Activated naive CD8-positive, alpha-beta T cell treated with anti-CD3 and anti-CD28 coated beads, Interleukin-2, amount 10 ng/mL, durations not matched to agents 7 days and 5 days (primary cell): ENCODE measurements around the gene NTMT1. TPM values are rescaled to one million over a fixed set of nuclear protein-coding genes. Genes with fewer than 3 reads are reported as not detected.
"Not testable (repeated sequence)": the region's sequence is repeated elsewhere in the genome, so short reads cannot be mapped to it uniquely, and the experiment has no call there.

Experiments used
- ATAC-seq: fragments of 150-1000 bp; cut with Tn5 transposase; one replicate; pipeline ENCODE4 v1.10.0; 2021; ENCODE audit warnings: low read depth, moderate library complexity
- POLR2A ChIA-PET: fragments of 350-600 bp; sonication (Branson Sonifier 250); formaldehyde crosslinking; loops from one replicate; lab custom pipeline; 2021; ENCODE audit warnings: antibody characterized with exemption; lab: Charles Lee
- DNase-seq: peaks from one replicate; pipeline ENCODE4 v3.0.0; 2021
- H3K27ac Mint-ChIP-seq: one replicate; pipeline ENCODE4 v1.8.0; 2022; ENCODE audit warnings: mild to moderate bottlenecking, mixed read lengths
- H3K27me3 Mint-ChIP-seq: one replicate; pipeline ENCODE4 v1.8.0; 2022; ENCODE audit warnings: mild to moderate bottlenecking, moderate library complexity, mixed read lengths
- H3K36me3 Mint-ChIP-seq: one replicate; pipeline ENCODE4 v1.8.0; 2021; ENCODE audit warnings: mild to moderate bottlenecking, mixed read lengths
- H3K4me1 Mint-ChIP-seq: one replicate; pipeline ENCODE4 v1.8.0; 2021; ENCODE audit warnings: mixed read lengths
- H3K4me3 Mint-ChIP-seq: one replicate; pipeline ENCODE4 v1.8.0; 2022; ENCODE audit warnings: mild to moderate bottlenecking, moderate library complexity, mixed read lengths
- H3K9me3 Mint-ChIP-seq: one replicate; pipeline ENCODE4 v1.8.0; 2021; ENCODE audit warnings: mixed read lengths
- total RNA-seq, 2 experiments: library from RNA; stranded (reverse); gene quantifications; one replicate each; pipeline ENCODE4 v1.2.3, GENCODE V29; 2021

The NTMT1 gene
- total RNA-seq, 2 experiments from 2014 or later: 30.1 to 34.9 TPM

- H3K27me3 Mint-ChIP-seq: no peaks in the 10 kb centered on the region
- no peaks in the 10 kb centered on the region for H3K9me3 Mint-ChIP-seq
- H3K36me3 Mint-ChIP-seq: no peaks in the 10 kb centered on the region
- H3K4me3 Mint-ChIP-seq: no peak overlapping the region
- H3K27ac Mint-ChIP-seq: no peak overlapping the region
- ATAC-seq (no peak), DNase-seq (no peak)
- peaks cover 3% of the 10 kb centered on the region for H3K4me1 Mint-ChIP-seq
- POLR2A ChIA-PET: no interaction called here
Observed at GRCh38 chr9:129648092-129648763, 22.3 kb downstream of the NTMT1 start.

GRCh38 chr9:129648764-129649115 is 22.8 kb downstream of the NTMT1 start:
- POLR2A ChIA-PET: no interaction called here
- no peaks in the 10 kb centered on the region for H3K9me3 Mint-ChIP-seq
- H3K36me3 Mint-ChIP-seq: no peaks in the 10 kb centered on the region
- peaks cover 3% of the 10 kb centered on the region for H3K4me1 Mint-ChIP-seq
- H3K27ac Mint-ChIP-seq: no peak overlapping the region
- H3K4me3 Mint-ChIP-seq: no peak overlapping the region
- DNase-seq (no peak), ATAC-seq (no peak)
- peaks cover under 1% of the 10 kb centered on the region for H3K27me3 Mint-ChIP-seq

- H3K9me3 Mint-ChIP-seq: no peaks in the 10 kb centered on the region
- no peaks in the 10 kb centered on the region for H3K36me3 Mint-ChIP-seq
- no peak for ATAC-seq
- no peak for DNase-seq
- peaks cover 7% of the 10 kb centered on the region for H3K27me3 Mint-ChIP-seq
- no peak overlapping the region for H3K4me3 Mint-ChIP-seq
- POLR2A ChIA-PET: no interaction called here
- peaks cover 3% of the 10 kb centered on the region for H3K4me1 Mint-ChIP-seq
- H3K27ac Mint-ChIP-seq: peak overlapping the region; percentile 19
Observed at GRCh38 chr9:129649726-129650679, 24.0 kb downstream of the NTMT1 start.

DNA sequence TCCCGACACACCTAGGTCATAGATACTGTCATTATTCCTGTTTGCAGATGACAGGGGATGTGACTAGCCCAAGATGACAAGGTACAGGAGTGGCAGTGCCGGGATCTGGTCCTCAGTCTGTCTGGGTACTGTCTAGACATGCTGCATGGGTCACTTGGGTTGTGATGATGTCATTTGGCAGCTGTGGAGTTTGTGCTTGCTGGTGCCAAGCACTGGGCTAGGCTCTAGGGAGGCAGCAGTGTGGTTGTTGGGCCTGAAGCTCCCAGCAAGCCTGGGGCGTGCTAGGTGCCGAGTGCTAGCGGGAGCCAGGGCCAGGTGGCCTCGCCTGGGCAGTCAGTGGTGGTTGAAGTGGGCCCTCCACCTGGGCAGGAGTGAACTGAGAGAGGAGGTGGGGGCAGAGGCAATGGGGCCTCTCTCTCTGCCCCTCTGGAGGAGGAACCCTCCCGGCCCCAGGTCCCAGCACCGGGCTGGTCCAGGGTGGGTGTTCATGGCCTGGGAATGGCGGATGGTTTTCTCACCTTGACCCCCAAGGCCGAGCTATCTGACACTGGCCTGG is 24.8 kb downstream of the NTMT1 start:
- DNase-seq (no peak), ATAC-seq (no peak)
- Mint-ChIP-seq H3K4me1 (peaks cover 3% of the 10 kb centered on the region), H3K27ac (no peak overlapping the region), H3K27me3 (peaks cover 7% of the 10 kb centered on the region), H3K36me3 (no peaks in the 10 kb centered on the region), H3K4me3 (no peak overlapping the region), H3K9me3 (no peaks in the 10 kb centered on the region)
- POLR2A ChIA-PET: interaction anchor here (0.6 kb wide), 1 partner anchor 233 kb away, joined by 4 read pairs; no protein-coding TSS in a partner anchor

DNA sequence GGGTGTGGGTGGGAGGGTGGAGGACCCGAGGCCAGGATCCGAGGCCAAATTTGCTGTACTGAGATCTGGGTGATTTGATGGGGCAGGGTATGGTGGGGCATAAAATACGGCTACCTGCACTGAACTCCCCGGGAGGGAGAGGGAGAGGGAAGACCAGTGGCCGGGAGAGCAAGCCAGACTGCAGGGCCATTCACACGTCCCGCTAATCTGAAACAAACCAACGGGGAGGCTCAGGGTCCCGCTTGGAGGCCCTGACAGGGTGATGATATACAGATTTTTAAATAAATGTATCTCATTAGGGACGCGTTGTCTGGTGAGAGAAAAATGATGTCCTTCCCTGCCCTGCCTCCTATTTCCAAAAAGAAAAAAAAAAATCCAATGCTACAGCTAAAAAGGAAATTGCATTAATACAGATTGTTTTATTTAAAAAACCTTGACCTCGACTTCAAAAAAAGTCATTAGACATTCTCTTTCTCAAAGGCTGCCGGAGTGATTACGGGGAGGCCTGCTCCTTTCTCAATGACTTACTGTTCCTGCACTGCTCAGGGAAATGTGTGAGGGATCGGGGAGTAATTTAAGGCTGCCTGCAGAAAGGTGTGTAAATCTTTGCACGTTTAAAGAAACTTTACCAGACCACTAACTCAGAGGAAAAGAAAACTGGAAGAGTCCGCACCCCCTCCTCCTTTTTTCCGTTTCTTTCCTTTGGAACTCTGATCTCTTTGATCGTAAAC is 28.0 kb downstream of the NTMT1 start:
- no peaks in the 10 kb centered on the region for H3K36me3 Mint-ChIP-seq
- no peak overlapping the region for H3K27ac Mint-ChIP-seq
- no peak for DNase-seq
- peaks cover 9% of the 10 kb centered on the region for H3K27me3 Mint-ChIP-seq
- H3K4me3 Mint-ChIP-seq: no peak overlapping the region
- no peak for ATAC-seq
- H3K9me3 Mint-ChIP-seq: no peaks in the 10 kb centered on the region
- POLR2A ChIA-PET: no interaction called here
- peaks cover 3% of the 10 kb centered on the region for H3K4me1 Mint-ChIP-seq

- no peak for ATAC-seq
- Mint-ChIP-seq H3K4me1 (peaks cover 3% of the 10 kb centered on the region), H3K27ac (no peak overlapping the region), H3K4me3 (no peak overlapping the region), H3K9me3 (no peaks in the 10 kb centered on the region), H3K36me3 (no peaks in the 10 kb centered on the region), H3K27me3 (peaks cover 9% of the 10 kb centered on the region)
- no peak for DNase-seq
- POLR2A ChIA-PET: no interaction called here
Observed at GRCh38 chr9:129654554-129655040, 28.6 kb downstream of the NTMT1 start.

DNA sequence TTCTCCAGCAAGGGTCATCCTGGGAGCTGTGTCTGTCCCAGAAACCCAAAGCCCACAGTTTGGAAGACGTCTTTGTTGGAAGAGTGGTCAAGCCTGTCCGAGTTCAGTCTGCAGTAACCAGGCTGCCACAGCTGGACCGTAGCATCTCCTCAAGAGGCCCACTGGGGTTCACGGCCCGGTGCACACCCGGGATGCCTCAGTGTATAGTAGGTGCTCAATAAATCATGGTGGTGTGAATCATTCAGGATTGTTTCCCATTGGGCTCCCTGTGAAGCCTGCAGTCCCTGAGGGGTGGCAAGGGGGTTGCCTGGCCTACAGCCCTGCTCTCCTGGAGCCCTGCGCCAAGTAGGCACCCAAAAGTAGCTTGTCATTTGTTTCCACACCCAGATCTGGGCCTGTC is 29.2 kb downstream of the NTMT1 start:
- H3K27ac Mint-ChIP-seq: no peak overlapping the region
- ATAC-seq: no peak
- no peaks in the 10 kb centered on the region for H3K36me3 Mint-ChIP-seq
- DNase-seq: no peak
- H3K4me1 Mint-ChIP-seq: peaks cover 1% of the 10 kb centered on the region
- no peaks in the 10 kb centered on the region for H3K9me3 Mint-ChIP-seq
- H3K4me3 Mint-ChIP-seq: no peak overlapping the region
- peaks cover 9% of the 10 kb centered on the region for H3K27me3 Mint-ChIP-seq
- POLR2A ChIA-PET: no interaction called here

- Mint-ChIP-seq H3K27ac (no peak overlapping the region), H3K36me3 (no peaks in the 10 kb centered on the region), H3K4me1 (no peaks in the 10 kb centered on the region), H3K27me3 (peaks cover 9% of the 10 kb centered on the region), H3K4me3 (no peak overlapping the region), H3K9me3 (no peaks in the 10 kb centered on the region)
- ATAC-seq: no peak
- POLR2A ChIA-PET: no interaction called here
- no peak for DNase-seq
Observed at GRCh38 chr9:129655696-129656095, 29.7 kb downstream of the NTMT1 start.

- POLR2A ChIA-PET: no interaction called here
- Mint-ChIP-seq H3K4me3 (no peak overlapping the region), H3K27ac (no peak overlapping the region), H3K27me3 (peaks cover 15% of the 10 kb centered on the region), H3K4me1 (no peaks in the 10 kb centered on the region), H3K36me3 (no peaks in the 10 kb centered on the region), H3K9me3 (no peaks in the 10 kb centered on the region)
- ATAC-seq (no peak), DNase-seq (no peak)
Observed at GRCh38 chr9:129656795-129657390, 30.9 kb downstream of the NTMT1 start.

DNA sequence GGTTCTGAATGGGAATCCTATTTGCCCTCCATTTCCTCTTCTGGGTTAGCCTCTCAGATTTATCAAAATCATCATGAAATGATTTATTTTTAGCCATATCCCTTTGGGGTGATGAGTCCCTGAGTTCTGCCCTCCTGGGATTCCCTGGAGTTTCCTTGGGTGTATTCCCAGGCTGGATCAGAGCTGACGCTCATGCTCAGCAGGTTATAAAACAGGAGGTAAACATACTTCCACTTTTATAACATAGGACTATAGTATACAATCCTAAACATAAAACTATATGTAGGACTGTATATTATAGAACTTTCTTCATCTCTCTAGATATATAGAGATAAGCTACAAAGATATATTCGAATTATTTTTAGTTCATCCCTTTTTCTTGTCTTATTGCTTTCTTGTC is 35.1 kb downstream of the NTMT1 start:
- Mint-ChIP-seq H3K27ac (no peak overlapping the region), H3K4me1 (peaks cover 6% of the 10 kb centered on the region), H3K4me3 (no peak overlapping the region), H3K36me3 (no peaks in the 10 kb centered on the region), H3K9me3 (no peaks in the 10 kb centered on the region), H3K27me3 (peaks cover 30% of the 10 kb centered on the region)
- POLR2A ChIA-PET: no interaction called here
- DNase-seq (no peak), ATAC-seq (no peak)

GRCh38 chr9:129662239-129662638 is 36.3 kb downstream of the NTMT1 start:
- DNase-seq, ATAC-seq: not testable (repeated sequence)

DNA sequence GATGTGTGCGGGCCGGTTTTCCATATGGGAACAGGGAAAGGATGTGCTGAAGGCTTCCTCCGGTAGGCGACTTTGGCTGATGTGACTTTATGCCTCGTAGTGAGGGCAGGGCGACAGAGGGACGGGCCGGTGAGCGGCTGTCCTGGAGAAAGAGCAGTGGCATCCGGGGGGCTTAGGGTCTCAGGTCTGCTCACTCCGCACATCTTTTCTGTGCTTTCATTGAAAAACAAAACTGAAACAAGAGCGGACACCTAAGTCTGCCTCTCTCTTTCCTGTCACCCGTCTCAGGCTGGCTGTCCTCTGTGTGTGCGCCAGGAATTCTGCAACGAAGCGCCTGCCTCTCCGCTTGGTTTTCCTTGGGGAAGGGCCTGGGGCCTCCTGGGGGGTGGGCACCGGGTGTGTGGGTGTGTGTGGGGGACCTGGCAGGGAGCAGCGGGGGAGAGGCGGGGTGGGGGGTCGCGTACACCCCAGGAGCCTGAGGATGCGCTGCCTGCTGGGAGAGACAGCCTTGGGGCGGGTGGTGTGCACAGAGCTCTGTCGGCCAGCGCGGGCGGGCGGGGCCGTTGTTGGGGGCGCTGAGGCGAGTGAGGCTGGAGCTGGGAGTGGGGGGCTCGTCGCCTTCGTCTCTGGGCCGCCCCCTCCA is 38.9 kb downstream of the NTMT1 start:
- Mint-ChIP-seq H3K9me3 (no peaks in the 10 kb centered on the region), H3K36me3 (no peaks in the 10 kb centered on the region), H3K27ac (peak overlapping the region; percentile 34), H3K4me3 (peak overlapping the region; percentile 79), H3K27me3 (peaks cover 35% of the 10 kb centered on the region), H3K4me1 (peaks cover 6% of the 10 kb centered on the region)
- ATAC-seq (peak; percentile 59), DNase-seq (peak; percentile 43)
- POLR2A ChIA-PET: no interaction called here

More at GRCh38 chr9:129662239-129662638, 36.3 kb downstream of the NTMT1 start:
- H3K4me1 Mint-ChIP-seq, H3K36me3 Mint-ChIP-seq, POLR2A ChIA-PET, H3K27ac Mint-ChIP-seq, H3K4me3 Mint-ChIP-seq, H3K9me3 Mint-ChIP-seq: not testable (repeated sequence)
- peaks cover 31% of the 10 kb centered on the region for H3K27me3 Mint-ChIP-seq
